ENCODE results near the gene ARSG. TPM values are rescaled to one million over a fixed set of nuclear protein-coding genes. Genes with fewer than 3 reads are reported as not detected.
"Not testable (repeated sequence)": the region's sequence is repeated elsewhere in the genome, so short reads cannot be mapped to it uniquely, and the experiment has no call there.

The ARSG gene
- total and polyA plus RNA-seq, 4 donors = 1.5 to 5.4 (median 2.3) TPM

DNA sequence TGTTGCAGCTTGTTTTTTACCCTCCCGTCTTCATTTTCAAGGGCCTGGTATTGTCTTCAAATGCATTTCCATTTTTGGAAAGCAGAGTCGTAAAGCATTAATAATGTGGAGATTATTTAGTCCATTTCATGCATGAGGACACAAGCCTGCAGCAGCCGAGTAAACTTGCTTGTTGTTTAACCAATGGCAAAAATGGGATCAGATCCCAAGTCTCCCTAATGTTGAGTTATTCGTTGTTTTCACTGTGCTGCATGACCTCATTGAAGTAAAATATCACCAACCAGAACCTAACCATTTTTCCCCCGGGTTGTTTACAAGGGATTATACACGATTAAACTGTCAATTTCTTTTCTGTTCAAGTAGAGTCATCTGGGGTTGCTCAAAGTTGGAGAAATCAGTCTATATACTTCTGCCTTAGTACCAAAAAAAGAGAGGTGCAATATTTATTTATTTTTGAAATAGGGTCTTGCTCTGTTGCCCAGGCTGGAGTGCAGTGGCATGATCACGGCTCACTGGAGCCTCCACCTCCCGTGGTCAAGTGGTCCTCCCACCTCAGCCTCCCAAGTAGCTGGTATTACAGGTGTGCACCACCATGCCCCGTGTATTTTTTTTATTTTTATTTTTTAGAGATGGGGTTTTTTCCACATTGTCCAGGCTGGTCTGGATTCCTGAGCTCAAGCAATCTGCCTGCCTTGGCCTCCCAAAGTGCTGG, 31.1 kb upstream of the ARSG start (continued):
- TF ChIP-seq RAD21 (IDR thresholded peaks at IDR 0.05) (no peak), HNF4G (IDR thresholded peaks at IDR 0.05) (no peak), FOXA2 (IDR thresholded peaks at IDR 0.05) (no peak), CTCF (IDR thresholded peaks at IDR 0.05; ENCODE audit: low read depth, low read length, missing input control) (no peak)

- not testable (repeated sequence) for H3K4me3 ChIP-seq (ENCODE audit: low read depth in 1 of 3, low read length in 3 of 3)
- WGBS = 70% methylated on average over 2 of the region's 2 CpGs
Observed at GRCh38 chr17:68262467-68262866, 28.8 kb upstream of the ARSG start.

DNA sequence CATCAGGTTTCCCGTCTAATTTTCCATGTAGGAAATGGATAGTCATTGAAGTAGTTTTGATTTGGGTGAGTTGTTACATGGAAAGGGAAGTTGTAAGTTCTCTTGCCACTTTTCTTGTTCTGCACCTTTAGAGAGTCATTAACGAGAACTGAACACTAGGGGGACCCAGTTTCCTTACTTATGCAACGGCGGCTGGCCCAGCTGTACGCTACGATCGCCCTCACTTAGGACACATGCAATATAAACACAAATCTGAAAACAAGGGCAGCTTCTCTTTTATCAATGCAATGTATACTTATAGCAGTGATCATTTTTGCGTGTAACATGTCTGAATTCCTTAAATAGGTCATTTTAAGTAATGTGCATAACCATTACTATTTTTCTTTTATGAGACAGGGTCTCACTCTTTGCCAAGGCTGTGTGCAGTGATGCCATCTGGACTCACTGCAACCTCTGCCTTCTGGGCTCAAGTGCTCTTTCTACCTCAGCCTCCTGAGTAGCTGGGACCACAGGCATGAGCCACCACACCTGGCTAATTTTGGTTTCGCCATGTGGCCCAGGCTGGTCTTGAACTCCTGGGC, 28.1 kb upstream of the ARSG start:
- H3K9me3 ChIP-seq (ENCODE audit: control insufficient read depth in 4 of 4, low read length in 3 of 4); DNase-seq (ENCODE audit: low spot score); H3K4me3 ChIP-seq (ENCODE audit: low read depth in 1 of 3, low read length in 3 of 3); H3K9ac ChIP-seq (ENCODE audit: low read depth in 1 of 2, low read length in 2 of 2); H3K27me3 ChIP-seq (ENCODE audit: control insufficient read depth in 4 of 4, insufficient read depth in 4 of 4, low read length in 3 of 4); H3K36me3 ChIP-seq (ENCODE audit: control insufficient read depth in 4 of 4, insufficient read depth in 3 of 4, low read depth in 1 of 4, low read length in 3 of 4); H3K27ac ChIP-seq (ENCODE audit: low read depth in 1 of 2, low read length in 2 of 2): not testable (repeated sequence)
- H3K4me1 ChIP-seq (ENCODE audit: control insufficient read depth in 4 of 4, insufficient read depth in 4 of 4, low read length in 3 of 4) = peaks cover 5 to 17% (median 11%) of the 10 kb centered on the region in 4 donors
- WGBS = 11% methylated on average over 9 of the region's 9 CpGs
- TF ChIP-seq CTCF (IDR thresholded peaks at IDR 0.05; ENCODE audit: low read depth, low read length, missing input control) = peak; percentile 63
- TF ChIP-seq RAD21 (IDR thresholded peaks at IDR 0.05) = peak; percentile 86 to 87

More at GRCh38 chr17:68262467-68262866, 28.8 kb upstream of the ARSG start:
- H3K36me3 ChIP-seq (ENCODE audit: control insufficient read depth in 4 of 4, insufficient read depth in 3 of 4, low read depth in 1 of 4, low read length in 3 of 4); H3K27me3 ChIP-seq (ENCODE audit: control insufficient read depth in 4 of 4, insufficient read depth in 4 of 4, low read length in 3 of 4); H3K9me3 ChIP-seq (ENCODE audit: control insufficient read depth in 4 of 4, low read length in 3 of 4); DNase-seq (ENCODE audit: low spot score); H3K9ac ChIP-seq (ENCODE audit: low read depth in 1 of 2, low read length in 2 of 2); H3K27ac ChIP-seq (ENCODE audit: low read depth in 1 of 2, low read length in 2 of 2): not testable (repeated sequence)
- peaks cover 5 to 17% (median 11%) of the 10 kb centered on the region in 4 donors for H3K4me1 ChIP-seq (ENCODE audit: control insufficient read depth in 4 of 4, insufficient read depth in 4 of 4, low read length in 3 of 4)

- not testable (repeated sequence) for H3K36me3 ChIP-seq (ENCODE audit: control insufficient read depth in 4 of 4, insufficient read depth in 3 of 4, low read depth in 1 of 4, low read length in 3 of 4); DNase-seq (ENCODE audit: low spot score); H3K9me3 ChIP-seq (ENCODE audit: control insufficient read depth in 4 of 4, low read length in 3 of 4); H3K9ac ChIP-seq (ENCODE audit: low read depth in 1 of 2, low read length in 2 of 2); H3K4me3 ChIP-seq (ENCODE audit: low read depth in 1 of 3, low read length in 3 of 3); H3K27me3 ChIP-seq (ENCODE audit: control insufficient read depth in 4 of 4, insufficient read depth in 4 of 4, low read length in 3 of 4)
- Histone ChIP-seq H3K27ac (ENCODE audit: low read depth in 1 of 2, low read length in 2 of 2) (peak overlapping the region in 1 of 2 donors; percentile 50), H3K4me1 (ENCODE audit: control insufficient read depth in 4 of 4, insufficient read depth in 4 of 4, low read length in 3 of 4) (peaks cover 3 to 16% (median 11%) of the 10 kb centered on the region in 4 donors)
- 39% methylated on average over 2 of the region's 2 CpGs for WGBS
- peak; percentile 37 for TF ChIP-seq ATF3 (IDR thresholded peaks at IDR 0.05)
- peak; percentile 63 for TF ChIP-seq ZBTB33 (IDR thresholded peaks at IDR 0.05)
- peak; percentile 86 for TF ChIP-seq FOXA1 (IDR thresholded peaks at IDR 0.05)
- peak; percentile 44 to 73 for TF ChIP-seq JUND (IDR thresholded peaks at IDR 0.05)
- peak; percentile 67 to 72 for TF ChIP-seq HNF4A (conservative IDR thresholded peaks at IDR 0.05)
- TF ChIP-seq RAD21 (IDR thresholded peaks at IDR 0.05) = peak in 1 of 2 donors; percentile 62
- peak in 1 of 2 donors; percentile 21 for TF ChIP-seq EGR1 (IDR thresholded peaks at IDR 0.05; ENCODE audit: low read depth in 2 of 2)
- peak in 1 of 2 donors; percentile 36 for TF ChIP-seq GABPA (IDR thresholded peaks at IDR 0.05 in 1 of 2, conservative IDR thresholded peaks at IDR 0.05 in 1 of 2)
- TF ChIP-seq SP1 (IDR thresholded peaks at IDR 0.05) = peak; percentile 73
- TF ChIP-seq REST (IDR thresholded peaks at IDR 0.05) = peak; percentile 45
- TF ChIP-seq RXRA (IDR thresholded peaks at IDR 0.05) = peak; percentile 69 to 86
Observed at GRCh38 chr17:68265833-68266232, 25.5 kb upstream of the ARSG start.
